GM10248 (cell line): ENCODE results near the gene GRK5.

Experiments
- CTCF ChIA-PET: fragments of 300-600 bp; sonication (Branson Sonifier 250); formaldehyde crosslinking; extraction: SDS; loops from one replicate; lab custom pipeline; 2021; ENCODE audit warnings: antibody characterized with exemption; lab: Yijun Ruan, JAX
- POLR2A ChIA-PET: fragments of 350-650 bp; sonication (Branson Sonifier 250); formaldehyde crosslinking; extraction: SDS; loops from one replicate; lab custom pipeline; 2020; ENCODE audit warnings: antibody characterized with exemption; lab: Yijun Ruan, JAX
- DNase-seq: peaks from one replicate; pipeline ENCODE4 v3.0.0; 2012; ENCODE audit errors: extremely low spot score
- TF ChIP-seq, protein P1 (sequence below): IDR thresholded peaks from 2 replicates; pipeline ENCODE4 v1.5.1; 2012; ENCODE audit warnings: mild to moderate bottlenecking, low read depth; ENCODE audit errors: extremely low read depth, missing control alignments, control extremely low read depth

GRK5 gene

DNA sequence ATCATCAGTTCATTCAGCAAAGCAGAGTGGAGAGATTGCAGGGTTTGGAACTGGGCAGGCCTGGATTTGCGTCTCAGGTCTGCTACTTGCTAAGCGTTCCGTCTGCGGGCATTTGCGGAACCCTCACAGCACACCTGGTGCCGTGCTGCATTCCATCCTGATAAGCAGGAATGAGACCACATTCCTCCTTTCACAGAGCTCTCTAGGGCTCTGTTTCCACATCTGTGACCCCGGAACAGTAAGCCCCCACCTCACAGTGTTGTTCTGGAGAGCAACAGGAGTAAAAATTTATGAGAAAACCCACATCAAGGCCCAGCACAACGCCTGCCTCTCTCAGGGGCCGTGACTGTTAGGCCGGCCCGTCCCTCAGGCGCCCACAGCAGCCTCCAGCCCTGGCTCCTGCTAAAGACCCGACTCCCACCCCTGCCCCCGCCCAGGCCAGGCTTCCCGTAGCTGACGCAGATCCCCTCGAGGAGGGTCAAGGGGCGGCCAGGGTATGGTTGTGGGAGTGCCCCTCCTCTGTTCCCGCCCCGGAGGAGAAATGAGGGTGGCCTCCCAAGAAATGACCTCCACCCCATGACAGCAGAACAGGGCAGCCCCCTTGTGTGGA is 206.2 kb downstream of the GRK5 start:
- POLR2A ChIA-PET = no interaction called here
- DNase-seq = no peak
- TF ChIP-seq, protein P1, sequence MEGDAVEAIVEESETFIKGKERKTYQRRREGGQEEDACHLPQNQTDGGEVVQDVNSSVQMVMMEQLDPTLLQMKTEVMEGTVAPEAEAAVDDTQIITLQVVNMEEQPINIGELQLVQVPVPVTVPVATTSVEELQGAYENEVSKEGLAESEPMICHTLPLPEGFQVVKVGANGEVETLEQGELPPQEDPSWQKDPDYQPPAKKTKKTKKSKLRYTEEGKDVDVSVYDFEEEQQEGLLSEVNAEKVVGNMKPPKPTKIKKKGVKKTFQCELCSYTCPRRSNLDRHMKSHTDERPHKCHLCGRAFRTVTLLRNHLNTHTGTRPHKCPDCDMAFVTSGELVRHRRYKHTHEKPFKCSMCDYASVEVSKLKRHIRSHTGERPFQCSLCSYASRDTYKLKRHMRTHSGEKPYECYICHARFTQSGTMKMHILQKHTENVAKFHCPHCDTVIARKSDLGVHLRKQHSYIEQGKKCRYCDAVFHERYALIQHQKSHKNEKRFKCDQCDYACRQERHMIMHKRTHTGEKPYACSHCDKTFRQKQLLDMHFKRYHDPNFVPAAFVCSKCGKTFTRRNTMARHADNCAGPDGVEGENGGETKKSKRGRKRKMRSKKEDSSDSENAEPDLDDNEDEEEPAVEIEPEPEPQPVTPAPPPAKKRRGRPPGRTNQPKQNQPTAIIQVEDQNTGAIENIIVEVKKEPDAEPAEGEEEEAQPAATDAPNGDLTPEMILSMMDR = no peak
- CTCF ChIA-PET = interaction anchor here (1.2 to 3.7 kb wide), 2 partner anchors 31 to 207 kb away, joined by 5 to 16 read pairs; partner anchors contain the start of gene GRK5

- TF ChIP-seq, protein P1 = no peak
- ChIA-PET POLR2A (no interaction called here), CTCF (interaction anchor here (1.2 to 3.7 kb wide), 2 partner anchors 31 to 207 kb away, joined by 5 to 16 read pairs; partner anchors contain the start of gene GRK5)
- no peak for DNase-seq
Observed at GRCh38 chr10:119414081-119414611, 206.8 kb downstream of the GRK5 start.

- CTCF ChIA-PET = interaction anchor here (1.5 to 3.7 kb wide), 7 partner anchors 10 to 216 kb away, joined by 3 to 16 read pairs (median 7); partner anchors contain the start of gene GRK5
- DNase-seq = no peak
- POLR2A ChIA-PET = no interaction called here
- TF ChIP-seq, protein P1 = no peak
Observed at GRCh38 chr10:119415121-119415520, 207.8 kb downstream of the GRK5 start.

- ChIA-PET CTCF (interaction anchor here (0.7 to 3.7 kb wide), 11 partner anchors 10 to 217 kb away, joined by 3 to 16 read pairs (median 7); partner anchors contain the start of gene GRK5), POLR2A (no interaction called here)
- TF ChIP-seq, protein P1 = no peak
- no peak for DNase-seq
Observed at GRCh38 chr10:119415536-119416503, 208.4 kb downstream of the GRK5 start.

- ChIA-PET CTCF (interaction anchor here (1.0 to 3.8 kb wide), 9 partner anchors 9 to 218 kb away, joined by 3 to 39 read pairs (median 9); partner anchors contain the start of gene GRK5), POLR2A (no interaction called here)
- TF ChIP-seq, protein P1 = peak; percentile 80
- DNase-seq = peak; percentile 91
Observed at GRCh38 chr10:119416855-119417254, 209.5 kb downstream of the GRK5 start.

GRCh38 chr10:119417852-119418251 is 210.5 kb downstream of the GRK5 start:
- TF ChIP-seq, protein P1 = no peak
- CTCF ChIA-PET = interaction anchor here (0.9 to 3.8 kb wide), 14 partner anchors 9 to 218 kb away, joined by 3 to 39 read pairs (median 4); partner anchors contain the start of gene GRK5
- DNase-seq = no peak
- POLR2A ChIA-PET = interaction anchor here (0.6 kb wide), 1 partner anchor 21 kb away, joined by 9 read pairs; no protein-coding TSS in a partner anchor
